PC-9 (cell line): ENCODE measurements around the gene OR10A2.

Experiments
- EZH2 ChIP-seq: fragments of 200-600 bp; sonication (generic); IDR thresholded peaks from 2 replicates; pipeline ENCODE4 v1.8.0; 2017; ENCODE audit warnings: antibody characterized with exemption, low read depth
- TF ChIP-seq, protein P1 (sequence below): fragments of 200-600 bp; sonication (generic); conservative IDR thresholded peaks from 2 replicates; pipeline ENCODE4 v1.6.1; 2017; ENCODE audit warnings: mixed run types, antibody characterized with exemption, mild to moderate bottlenecking, moderate library complexity

DNA sequence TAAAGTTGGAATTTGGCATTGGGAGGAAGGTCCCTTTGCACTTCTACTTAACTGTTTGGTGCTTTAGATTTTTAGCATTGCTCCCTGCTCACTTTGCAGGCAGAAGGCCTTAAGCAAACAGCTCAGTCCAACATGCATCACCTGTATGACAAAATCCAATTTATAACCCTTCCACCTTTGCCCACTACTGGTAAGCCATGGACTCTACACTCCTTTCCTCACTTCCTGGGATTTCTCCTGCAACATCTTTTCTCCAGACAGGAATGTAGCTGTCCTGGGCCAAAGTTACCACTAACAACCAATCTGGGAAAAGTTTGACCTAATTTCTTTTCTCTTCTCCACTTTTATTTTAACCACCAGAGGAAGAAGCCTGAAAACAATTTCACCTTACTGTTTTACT, 31.2 kb downstream of the OR10A2 start:
- TF ChIP-seq, protein P1, sequence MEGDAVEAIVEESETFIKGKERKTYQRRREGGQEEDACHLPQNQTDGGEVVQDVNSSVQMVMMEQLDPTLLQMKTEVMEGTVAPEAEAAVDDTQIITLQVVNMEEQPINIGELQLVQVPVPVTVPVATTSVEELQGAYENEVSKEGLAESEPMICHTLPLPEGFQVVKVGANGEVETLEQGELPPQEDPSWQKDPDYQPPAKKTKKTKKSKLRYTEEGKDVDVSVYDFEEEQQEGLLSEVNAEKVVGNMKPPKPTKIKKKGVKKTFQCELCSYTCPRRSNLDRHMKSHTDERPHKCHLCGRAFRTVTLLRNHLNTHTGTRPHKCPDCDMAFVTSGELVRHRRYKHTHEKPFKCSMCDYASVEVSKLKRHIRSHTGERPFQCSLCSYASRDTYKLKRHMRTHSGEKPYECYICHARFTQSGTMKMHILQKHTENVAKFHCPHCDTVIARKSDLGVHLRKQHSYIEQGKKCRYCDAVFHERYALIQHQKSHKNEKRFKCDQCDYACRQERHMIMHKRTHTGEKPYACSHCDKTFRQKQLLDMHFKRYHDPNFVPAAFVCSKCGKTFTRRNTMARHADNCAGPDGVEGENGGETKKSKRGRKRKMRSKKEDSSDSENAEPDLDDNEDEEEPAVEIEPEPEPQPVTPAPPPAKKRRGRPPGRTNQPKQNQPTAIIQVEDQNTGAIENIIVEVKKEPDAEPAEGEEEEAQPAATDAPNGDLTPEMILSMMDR, result no peak
- no peak for TF ChIP-seq EZH2
